Endothelial cell of umbilical vein (primary cell): ENCODE data around the gene MRPL50. TPM values are rescaled to one million over a fixed set of nuclear protein-coding genes. Genes with fewer than 3 reads are reported as not detected.

Source experiments
- BruUV-seq: library from RNA; stranded (reverse); fragments of 400-500 nt; replicated peaks from 2 replicates; lab custom pipeline; 2021; lab: Mats Ljungman, UMichigan
- CTCF ChIA-PET: fragments of 300-600, 350-600 bp; sonication (Branson Sonifier 250); formaldehyde crosslinking; loops from one replicate; lab custom pipeline; 2021; ENCODE audit warnings: antibody characterized with exemption, inconsistent platforms; lab: Charles Lee
- POLR2A ChIA-PET: fragments of 300-600, 350-600 bp; sonication (Branson Sonifier 250); formaldehyde crosslinking; loops from one replicate; lab custom pipeline; 2021; ENCODE audit warnings: antibody characterized with exemption, inconsistent platforms; lab: Charles Lee
- DNase-seq: peaks from one replicate; pipeline ENCODE4 v3.0.0-alpha.2; 2011; ENCODE audit warnings: low read depth, low spot score
- FAIRE-seq: peaks from 2 replicates; lab custom pipeline; 2011; peaks lifted over from hg19 to GRCh38; lab: Jason Lieb, UNC
- H2AFZ ChIP-seq: 2 replicates; pipeline ENCODE4 v1.6.0; 2012; ENCODE audit warnings: low read depth, low read length, control low read depth, inconsistent platforms
- H3K27ac ChIP-seq: 2 replicates; pipeline ENCODE4 v1.5.1; 2011; ENCODE audit warnings: low read depth, mild to moderate bottlenecking, control low read depth, low read length, moderate library complexity; ENCODE audit not compliant: insufficient read depth
- H3K27me3 ChIP-seq, 2 experiments: 2 replicates each; pipeline versions ENCODE4 v1.6.0 to v1.6.1; 2011; ENCODE audit warnings: low read length in 2 of 2, mixed read lengths in 1 of 2; ENCODE audit not compliant: control insufficient read depth in 2 of 2, insufficient read depth in 2 of 2
- H3K36me3 ChIP-seq, 2 experiments: 2 replicates in 1 of 2; 3 replicates in 1 of 2; pipeline ENCODE4 v1.5.1; 2011; ENCODE audit warnings: low read length in 2 of 2, mild to moderate bottlenecking in 1 of 2, moderate library complexity in 1 of 2; ENCODE audit not compliant: control insufficient read depth in 2 of 2, insufficient read depth in 2 of 2; ENCODE audit errors: extremely low read depth in 1 of 2
- H3K4me1 ChIP-seq: 3 replicates; pipeline ENCODE4 v1.5.1; 2011; ENCODE audit warnings: mild to moderate bottlenecking, low read length; ENCODE audit not compliant: control insufficient read depth, insufficient read depth; ENCODE audit errors: extremely low read depth
- H3K4me2 ChIP-seq: 2 replicates; pipeline ENCODE4 v1.6.1; 2011; ENCODE audit warnings: low read length, control low read depth, mixed read lengths; ENCODE audit not compliant: insufficient read depth
- H3K4me3 ChIP-seq, 3 experiments: fragments of 200-600 bp in 1 of 3; sonication (generic), shearing (Covaris generic) in 1 of 3; replicated peaks in 1 of 3; 2 replicates each; pipeline ENCODE4 v1.5.1; 2011 to 2016; ENCODE audit warnings: control low read depth in 3 of 3, low read length in 3 of 3, mild to moderate bottlenecking in 2 of 3, inconsistent platforms in 1 of 3, low read depth in 1 of 3, moderate library complexity in 1 of 3; ENCODE audit not compliant: insufficient read depth in 1 of 3
- H3K79me2 ChIP-seq: 2 replicates; pipeline ENCODE4 v1.6.0; 2012; ENCODE audit warnings: low read length, inconsistent platforms; ENCODE audit not compliant: control insufficient read depth, insufficient read depth
- H3K9ac ChIP-seq: replicated peaks from 2 replicates; pipeline ENCODE3; 2011; ENCODE audit warnings: low read length, control low read depth; ENCODE audit not compliant: insufficient read depth; ENCODE audit errors: extremely low read depth
- H3K9me1 ChIP-seq: replicated peaks from 3 replicates; pipeline ENCODE4 v1.6.0; 2011; ENCODE audit warnings: mild to moderate bottlenecking, low read length; ENCODE audit not compliant: control insufficient read depth, insufficient read depth; ENCODE audit errors: extremely low read depth
- H3K9me3 ChIP-seq: replicated peaks from 2 replicates; pipeline ENCODE4 v1.5.1; 2012; ENCODE audit warnings: low read length, inconsistent platforms; ENCODE audit not compliant: control insufficient read depth, insufficient read depth
- H4K20me1 ChIP-seq: replicated peaks from 2 replicates; pipeline ENCODE3; 2011; ENCODE audit warnings: mild to moderate bottlenecking, low read length; ENCODE audit not compliant: control insufficient read depth, insufficient read depth; ENCODE audit errors: extremely low read depth
- CTCF ChIP-seq, 2 donors: IDR thresholded peaks; 1 replicate in 1 of 2; 2 replicates in 1 of 2; pipeline ENCODE4 v1.5.1; 2011; ENCODE audit warnings: low read length in 2 of 2, mild to moderate bottlenecking in 2 of 2, moderate library complexity in 2 of 2, control low read depth in 1 of 2, inconsistent platforms in 1 of 2, low read depth in 1 of 2; ENCODE audit not compliant: insufficient read depth in 1 of 2; ENCODE audit errors: extremely low read depth in 1 of 2
- EZH2 ChIP-seq: IDR thresholded peaks from 2 replicates; pipeline ENCODE4 v1.6.1; 2012; ENCODE audit warnings: borderline replicate concordance, low read depth, mild to moderate bottlenecking, moderate library complexity, low read length, inconsistent platforms; ENCODE audit not compliant: severe bottlenecking
- FOS ChIP-seq: IDR thresholded peaks from 2 replicates; pipeline ENCODE4 v1.6.1; 2011; ENCODE audit warnings: mild to moderate bottlenecking, low read length, moderate library complexity, borderline replicate concordance; ENCODE audit not compliant: insufficient read depth
- GATA2 ChIP-seq: IDR thresholded peaks from 2 replicates; pipeline ENCODE4 v1.7.0; 2011; ENCODE audit warnings: low read depth, mild to moderate bottlenecking, moderate library complexity, mixed read lengths, low read length; ENCODE audit not compliant: insufficient read length, insufficient read depth
- JUN ChIP-seq: IDR thresholded peaks from 2 replicates; pipeline ENCODE4 v1.6.1; 2011; ENCODE audit warnings: borderline replicate concordance, low read depth; ENCODE audit not compliant: insufficient read length, insufficient read depth
- MYC ChIP-seq: IDR thresholded peaks from one replicate; pipeline ENCODE4 v1.6.1; 2011; ENCODE audit warnings: mild to moderate bottlenecking, low read depth, low read length
- POLR2A ChIP-seq: IDR thresholded peaks from 2 replicates; pipeline ENCODE4 v1.6.1; 2012; ENCODE audit warnings: low read depth, mild to moderate bottlenecking, control low read depth, low read length
- POLR2AphosphoS5 ChIP-seq: IDR thresholded peaks from 2 replicates; pipeline ENCODE4 v1.6.1; 2012; ENCODE audit warnings: low read depth, mild to moderate bottlenecking, control low read depth, low read length, moderate library complexity; ENCODE audit not compliant: insufficient read depth
- dilution Hi-C: fragments of 300-500 bp; cut with MboI; formaldehyde crosslinking; loops from one replicate; pipeline ENCODE4 v1.15.0; 2019; ENCODE audit warnings: low sequenced_read_pairs; ENCODE audit not compliant: extremely low pct_ligation_motif_present
- intact Hi-C: fragments of 100-400 bp; cut with micrococcal nuclease; formaldehyde crosslinking; loops from one replicate; pipeline ENCODE4 v1.10.0; 2022
- polyA plus RNA-seq, 4 experiments: library from polyadenylated mRNA; depleted of rRNA in 3 of 4; stranded (reverse) in 3 of 4; unstranded in 1 of 4; fragments of >200 nt; gene quantifications; 2 replicates each; pipeline versions ENCODE4 v1.2.1 to v1.2.3, GENCODE V29; 2011 to 2012; ENCODE audit warnings: missing spikeins in 1 of 4
- total RNA-seq: library from RNA; stranded (reverse); gene quantifications from 2 replicates; pipeline ENCODE4 v1.2.3, GENCODE V29; 2021
- TF ChIP-seq, protein P1 (sequence below): IDR thresholded peaks from 2 replicates; pipeline ENCODE4 v1.6.1; 2011; ENCODE audit not compliant: insufficient read depth, insufficient read length

Gene MRPL50
- total and polyA plus RNA-seq, 2 donors (not counting 3 experiments of a cell fraction or from before 2014, with no cell fraction given), result 5.7 to 9.7 TPM

DNA sequence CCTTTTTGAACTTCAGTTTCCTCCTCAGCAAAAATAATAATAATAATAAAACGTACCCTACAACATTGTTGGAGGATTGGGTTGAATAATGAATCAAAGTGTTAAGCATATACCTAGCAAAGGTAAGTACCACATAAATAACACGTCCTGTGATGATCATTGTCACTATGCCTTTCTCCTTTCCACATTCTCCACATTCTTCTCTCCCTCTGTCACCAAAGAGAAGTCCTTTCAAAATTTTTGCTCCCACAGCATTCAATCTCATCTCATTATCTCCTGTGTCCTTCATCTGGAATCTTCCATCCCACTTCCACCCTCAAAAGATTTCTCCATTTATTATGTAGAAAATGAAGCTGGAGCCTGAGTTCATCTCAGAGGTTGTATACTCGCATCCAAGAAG lies 44.3 kb upstream of the MRPL50 start:
- dilution Hi-C loops (no loop called here), intact Hi-C loops (no loop called here)
- Histone ChIP-seq H3K27me3 (peaks cover 3 to 6% of the 10 kb centered on the region in 2 experiments), H3K79me2 (no peaks in the 10 kb centered on the region), H3K36me3 (no peaks in the 10 kb centered on the region), H3K4me2 (no peak overlapping the region), H3K9ac (no peak overlapping the region), H3K4me1 (no peaks in the 10 kb centered on the region), H3K27ac (no peak overlapping the region), H3K9me1 (no peaks in the 10 kb centered on the region), H3K4me3 (no peak overlapping the region), H3K9me3 (no peaks in the 10 kb centered on the region), H4K20me1 (no peaks in the 10 kb centered on the region), H2AFZ (no peak overlapping the region)
- POLR2A ChIA-PET, result no interaction called here
- CTCF ChIA-PET, result no interaction called here
- no peak for TF ChIP-seq POLR2AphosphoS5
- TF ChIP-seq EZH2, result no peak
- no peak for TF ChIP-seq MYC
- TF ChIP-seq POLR2A, result no peak
- no peak for TF ChIP-seq FOS
- TF ChIP-seq GATA2, result no peak
- no peak for TF ChIP-seq CTCF (IDR thresholded peaks at IDR 0.05; ENCODE audit: extremely low read depth in 1 of 2, insufficient read depth in 1 of 2, low read depth in 1 of 2, low read length in 2 of 2)
- no peak for TF ChIP-seq JUN
- TF ChIP-seq, protein P1, sequence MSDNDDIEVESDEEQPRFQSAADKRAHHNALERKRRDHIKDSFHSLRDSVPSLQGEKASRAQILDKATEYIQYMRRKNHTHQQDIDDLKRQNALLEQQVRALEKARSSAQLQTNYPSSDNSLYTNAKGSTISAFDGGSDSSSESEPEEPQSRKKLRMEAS, result no peak
- FAIRE-seq (no peak), DNase-seq (no peak)
- no TSS peak for BruUV-seq
